Ovary (tissue), 3 donors: ENCODE data around the gene GALNTL6.

Experiments used
- CTCF ChIP-seq, 3 donors: fragments of 450-650 bp in 2 of 3; fragments of 200-600 bp in 1 of 3; IDR thresholded peaks; one replicate each; pipeline versions ENCODE4 v1.5.1 to v1.8.0; 2016 to 2022; ENCODE audit warnings: antibody characterized with exemption in 3 of 3, mild to moderate bottlenecking in 1 of 3
- EP300 ChIP-seq: sonication (generic); formaldehyde crosslinking; IDR thresholded peaks from one replicate; pipeline ENCODE4 v1.6.1; 2017; ENCODE audit warnings: antibody characterized with exemption
- POLR2A ChIP-seq: fragments of 450-650 bp; IDR thresholded peaks from one replicate; pipeline ENCODE4 v1.6.1; 2017; ENCODE audit warnings: antibody characterized with exemption, mild to moderate bottlenecking, moderate library complexity
- donor health status: DM: no; HTN: no; CAD: no.

- TF ChIP-seq POLR2A: no peak
- TF ChIP-seq CTCF (IDR thresholded peaks at IDR 0.05): no peak
- TF ChIP-seq EP300: no peak
Observed at GRCh38 chr4:172978848-172979247, 1165.6 kb downstream of the GALNTL6 start.
